GM23338 (cell line): ENCODE data around the gene NAA10. TPM values are rescaled to one million over a fixed set of nuclear protein-coding genes. Genes with fewer than 3 reads are reported as not detected.

Experiments
- ATAC-seq: fragments of 200-7000 bp; cut with Tn5 transposase; 3 replicates; pipeline ENCODE4 v1.9.1; 2020
- DNase-seq: peaks from one replicate; pipeline ENCODE4 v3.0.0-alpha.2; 2015; ENCODE audit warnings: low spot score
- H2AFZ ChIP-seq: fragments of 200-600 bp; sonication (generic); 2 replicates; pipeline ENCODE4 v1.8.0; 2016; ENCODE audit warnings: antibody characterized with exemption, mild to moderate bottlenecking, moderate library complexity
- H3F3A ChIP-seq: fragments of 200-600 bp; sonication (generic); replicated peaks from 2 replicates; pipeline ENCODE4 v1.8.0; 2017; ENCODE audit warnings: antibody characterized with exemption, mixed run types, low read depth
- H3K27ac ChIP-seq: fragments of 200-600 bp; sonication (generic); 2 replicates; pipeline ENCODE4 v1.6.1; 2016; ENCODE audit warnings: low read depth
- H3K27me3 ChIP-seq: fragments of 200-600 bp; sonication (generic); 2 replicates; pipeline ENCODE4 v1.8.0; 2016; ENCODE audit warnings: mild to moderate bottlenecking, mixed run types, moderate library complexity; ENCODE audit not compliant: insufficient read depth
- H3K36me3 ChIP-seq: fragments of 200-600 bp; sonication (generic); 2 replicates; pipeline ENCODE4 v1.8.0; 2016; ENCODE audit warnings: mild to moderate bottlenecking; ENCODE audit not compliant: insufficient read depth
- H3K4me1 ChIP-seq: fragments of 200-600 bp; sonication (generic); 2 replicates; pipeline ENCODE4 v1.8.0; 2016; ENCODE audit warnings: mild to moderate bottlenecking, moderate library complexity; ENCODE audit not compliant: insufficient read depth
- H3K4me2 ChIP-seq: fragments of 200-600 bp; sonication (generic); 2 replicates; pipeline ENCODE4 v1.7.1; 2017; ENCODE audit warnings: mixed run types
- H3K4me3 ChIP-seq: fragments of 200-600 bp; sonication (generic); 2 replicates; pipeline ENCODE4 v1.6.1; 2016; ENCODE audit warnings: mixed run types
- H3K79me2 ChIP-seq: fragments of 200-600 bp; sonication (generic); replicated peaks from 2 replicates; pipeline ENCODE4 v1.8.0; 2017; ENCODE audit warnings: mild to moderate bottlenecking; ENCODE audit not compliant: insufficient read depth
- H3K9me2 ChIP-seq: fragments of 200-600 bp; sonication (generic); 2 replicates; pipeline ENCODE4 v1.8.0; 2017; ENCODE audit not compliant: insufficient read depth
- H4K20me1 ChIP-seq: fragments of 200-600 bp; sonication (generic); replicated peaks from 2 replicates; pipeline ENCODE4 v1.8.0; 2017; ENCODE audit warnings: mild to moderate bottlenecking; ENCODE audit not compliant: insufficient read depth
- H3K27ac Mint-ChIP-seq: 2 replicates; pipeline ENCODE4 v1.8.0; 2020; ENCODE audit warnings: inconsistent platforms, mild to moderate bottlenecking, moderate library complexity, mixed read lengths
- H3K27me3 Mint-ChIP-seq: 3 replicates; pipeline ENCODE4 v1.8.0; 2022; ENCODE audit warnings: low read depth, mild to moderate bottlenecking, moderate library complexity, mixed read lengths, inconsistent platforms; ENCODE audit not compliant: insufficient read depth, poor library complexity
- H3K36me3 Mint-ChIP-seq: 3 replicates; pipeline ENCODE4 v1.8.0; 2021; ENCODE audit warnings: low read depth, mild to moderate bottlenecking, inconsistent platforms, moderate library complexity, mixed read lengths
- H3K4me1 Mint-ChIP-seq: 3 replicates; pipeline ENCODE4 v1.8.0; 2020; ENCODE audit warnings: mild to moderate bottlenecking, inconsistent platforms, mixed read lengths
- H3K4me3 Mint-ChIP-seq: 3 replicates; pipeline ENCODE4 v1.8.0; 2021; ENCODE audit warnings: moderate library complexity, mild to moderate bottlenecking, inconsistent platforms, mixed read lengths
- H3K9me3 Mint-ChIP-seq: 3 replicates; pipeline ENCODE4 v1.8.0; 2020; ENCODE audit warnings: moderate library complexity, mild to moderate bottlenecking, inconsistent platforms, mixed read lengths
- CREB1 ChIP-seq: fragments of 250-450 bp; sonication (Bioruptor Pico); IDR thresholded peaks from 2 replicates; pipeline ENCODE4 v1.5.0; 2020; ENCODE audit warnings: low read depth, mild to moderate bottlenecking, moderate library complexity
- ETS1 ChIP-seq: IDR thresholded peaks from 2 replicates; pipeline ENCODE4 v1.6.1; 2016; ENCODE audit warnings: antibody characterized with exemption
- EZH2phosphoT487 ChIP-seq: fragments of 200-600 bp; sonication (generic); IDR thresholded peaks from one replicate; pipeline ENCODE4 v1.8.1; 2018; ENCODE audit warnings: antibody characterized with exemption; ENCODE audit not compliant: unreplicated experiment
- REST ChIP-seq: IDR thresholded peaks from one replicate; pipeline ENCODE4 v1.6.1; 2018; ENCODE audit warnings: antibody characterized with exemption; ENCODE audit not compliant: unreplicated experiment
- ZNF114 ChIP-seq: fragments of 250-450 bp; sonication (Bioruptor Pico); IDR thresholded peaks from 2 replicates; pipeline ENCODE4 v1.5.0; 2020; ENCODE audit warnings: mild to moderate bottlenecking, moderate library complexity
- polyA plus RNA-seq: library from polyadenylated mRNA; unstranded; fragments of >200 nt; fragmentation: Nextera tagmentation; extraction: Ambion mirVana; gene quantifications from 2 replicates; pipeline ENCODE4 v1.2.1, GENCODE V29; 2016
- total RNA-seq: library from RNA; depleted of rRNA; stranded (reverse); fragments of >200 nt; shearing (Covaris generic); gene quantifications from 2 replicates; pipeline ENCODE4 v1.2.3, GENCODE V29; 2014

The NAA10 gene
- total and polyA plus RNA-seq, 2 experiments from 2014 or later: 136 to 145 TPM

GRCh38 chrX:153954558-153955227, 19.9 kb upstream of the NAA10 start:
- ATAC-seq: no peak
- Histone ChIP-seq H3K4me1 (no peaks in the 10 kb centered on the region), H3K9me2 (no peaks in the 10 kb centered on the region), H3K4me3 (no peak overlapping the region), H3F3A (no peaks in the 10 kb centered on the region), H2AFZ (no peak overlapping the region), H3K4me2 (no peak overlapping the region), H3K27me3 (no peaks in the 10 kb centered on the region), H3K27ac (no peak overlapping the region), H3K36me3 (no peaks in the 10 kb centered on the region; the same call in 1 of the 2 replicates), H3K79me2 (no peaks in the 10 kb centered on the region), H4K20me1 (no peaks in the 10 kb centered on the region)
- Mint-ChIP-seq H3K4me1 (peaks cover 3% of the 10 kb centered on the region; the same call in 1 of the 3 replicates), H3K27ac (no peak overlapping the region), H3K9me3 (no peaks in the 10 kb centered on the region), H3K4me3 (no peak overlapping the region), H3K27me3 (no peaks in the 10 kb centered on the region), H3K36me3 (peaks cover 78% of the 10 kb centered on the region)
- DNase-seq: no peak
- TF ChIP-seq REST (no peak), ETS1 (no peak), ZNF114 (CRISPR knock-in tag) (no peak)

- H3K27ac ChIP-seq: no peak overlapping the region
- H2AFZ ChIP-seq: no peak overlapping the region
- H3K27ac Mint-ChIP-seq: no peak overlapping the region
- H3F3A ChIP-seq: no peaks in the 10 kb centered on the region
- no peak overlapping the region for H3K4me3 Mint-ChIP-seq
- H3K36me3 Mint-ChIP-seq: peaks cover 78% of the 10 kb centered on the region
- H3K27me3 Mint-ChIP-seq: no peaks in the 10 kb centered on the region
- H3K4me3 ChIP-seq: no peak overlapping the region
- peaks cover 7% of the 10 kb centered on the region; the same call in 1 of the 3 replicates for H3K4me1 Mint-ChIP-seq
- TF ChIP-seq CREB1 (no peak), EZH2phosphoT487 (no peak), ZNF114 (CRISPR knock-in tag) (no peak)
- H4K20me1 ChIP-seq: no peaks in the 10 kb centered on the region
- H3K9me3 Mint-ChIP-seq: no peaks in the 10 kb centered on the region
- ATAC-seq (no peak), DNase-seq (no peak)
- no peaks in the 10 kb centered on the region; the same call in 1 of the 2 replicates for H3K36me3 ChIP-seq
- no peaks in the 10 kb centered on the region for H3K27me3 ChIP-seq
- H3K4me2 ChIP-seq: no peak overlapping the region
- H3K79me2 ChIP-seq: no peaks in the 10 kb centered on the region
- H3K4me1 ChIP-seq: no peaks in the 10 kb centered on the region
- no peaks in the 10 kb centered on the region for H3K9me2 ChIP-seq
These were observed 19.2 kb upstream of the NAA10 start for GRCh38 chrX:153953892-153954557.
